ENCODE data around the gene APOBEC2.

Gene APOBEC2

GRCh38 chr6:41075651-41076626 lies 22.9 kb downstream of the APOBEC2 start:
- no peak overlapping the region for H2BK5ac ChIP-seq (ENCODE audit: low read depth, low read length, poor library complexity, severe bottlenecking)
- H3K23ac ChIP-seq (ENCODE audit: low read length in 2 of 2): no peak overlapping the region
- H4K91ac ChIP-seq (ENCODE audit: low read length): no peak overlapping the region
- H3K4ac ChIP-seq (ENCODE audit: low read depth in 1 of 2, low read length in 2 of 2): no peak overlapping the region
- no peak overlapping the region for H3K4me2 ChIP-seq (ENCODE audit: low read length, poor library complexity, severe bottlenecking)
- H3K79me1 ChIP-seq (replicated peaks; ENCODE audit: low read length, poor library complexity, severe bottlenecking): peaks cover 12% of the 10 kb centered on the region
- no peaks in the 10 kb centered on the region for H3K27me3 ChIP-seq (ENCODE audit: control insufficient read depth in 1 of 2, insufficient read depth in 1 of 2, low read length in 2 of 2)
- H3K18ac ChIP-seq (ENCODE audit: low read depth in 1 of 2, low read length in 2 of 2): no peak overlapping the region
- no peaks in the 10 kb centered on the region for H3K4me1 ChIP-seq (ENCODE audit: control insufficient read depth, insufficient read depth, low read depth, low read length)
- H3K27ac ChIP-seq (ENCODE audit: low read length, poor library complexity, severe bottlenecking): no peak overlapping the region
- H4K8ac ChIP-seq (ENCODE audit: low read length): no peak overlapping the region
- H2AFZ ChIP-seq (ENCODE audit: low read depth, low read length): no peak overlapping the region
- no peak overlapping the region for H2AK5ac ChIP-seq (ENCODE audit: low read length, severe bottlenecking)
- H3K4me3 ChIP-seq (ENCODE audit: insufficient read depth in 1 of 2, low read depth in 1 of 2, low read length in 2 of 2): no peak overlapping the region
- no peak overlapping the region for H3K14ac ChIP-seq (ENCODE audit: low read length in 2 of 2)
- DNase-seq: no peak
- H3K9me3 ChIP-seq (ENCODE audit: control insufficient read depth, low read length): no peaks in the 10 kb centered on the region
- no peak overlapping the region for H2BK15ac ChIP-seq (ENCODE audit: low read depth, poor library complexity, severe bottlenecking)
- H3K36me3 ChIP-seq (ENCODE audit: control insufficient read depth in 1 of 2, insufficient read depth in 2 of 2, low read depth in 1 of 2, low read length in 2 of 2): peaks cover 8 to 24% of the 10 kb centered on the region in 2 experiments
- 100% methylated on average over 4 of the region's 4 CpGs for WGBS
- peak overlapping the region; percentile 96 for H3K9ac ChIP-seq (ENCODE audit: low read length)
- no peak overlapping the region for H2BK12ac ChIP-seq (ENCODE audit: low read length in 2 of 2)
- H2BK120ac ChIP-seq (ENCODE audit: low read depth, low read length): no peak overlapping the region

- H3K36me3 ChIP-seq (ENCODE audit: control insufficient read depth in 1 of 2, insufficient read depth in 2 of 2, low read depth in 1 of 2, low read length in 2 of 2): peaks cover 8 to 37% of the 10 kb centered on the region in 2 experiments
- 90% methylated on average over 2 of the region's 2 CpGs for WGBS
- no peak overlapping the region for H3K4me2 ChIP-seq (ENCODE audit: low read length, poor library complexity, severe bottlenecking)
- no peak overlapping the region for H2AK5ac ChIP-seq (ENCODE audit: low read length, severe bottlenecking)
- H2BK120ac ChIP-seq (ENCODE audit: low read depth, low read length): no peak overlapping the region
- H3K18ac ChIP-seq (ENCODE audit: low read depth in 1 of 2, low read length in 2 of 2): no peak overlapping the region
- H3K4me1 ChIP-seq (ENCODE audit: control insufficient read depth, insufficient read depth, low read depth, low read length): no peaks in the 10 kb centered on the region
- H2BK15ac ChIP-seq (ENCODE audit: low read depth, poor library complexity, severe bottlenecking): no peak overlapping the region
- no peak overlapping the region for H3K23ac ChIP-seq (ENCODE audit: low read length in 2 of 2)
- H4K91ac ChIP-seq (ENCODE audit: low read length): no peak overlapping the region
- no peak overlapping the region for H3K27ac ChIP-seq (ENCODE audit: low read length, poor library complexity, severe bottlenecking)
- no peak overlapping the region for H2AFZ ChIP-seq (ENCODE audit: low read depth, low read length)
- H3K9me3 ChIP-seq (ENCODE audit: control insufficient read depth, low read length): no peaks in the 10 kb centered on the region
- H3K79me1 ChIP-seq (replicated peaks; ENCODE audit: low read length, poor library complexity, severe bottlenecking): peaks cover 12% of the 10 kb centered on the region
- H3K14ac ChIP-seq (ENCODE audit: low read length in 2 of 2): no peak overlapping the region
- H3K4me3 ChIP-seq (ENCODE audit: insufficient read depth in 1 of 2, low read depth in 1 of 2, low read length in 2 of 2): no peak overlapping the region
- H3K27me3 ChIP-seq (ENCODE audit: control insufficient read depth in 1 of 2, insufficient read depth in 1 of 2, low read length in 2 of 2): no peaks in the 10 kb centered on the region
- H2BK5ac ChIP-seq (ENCODE audit: low read depth, low read length, poor library complexity, severe bottlenecking): no peak overlapping the region
- H2BK12ac ChIP-seq (ENCODE audit: low read length in 2 of 2): no peak overlapping the region
- no peak overlapping the region for H3K9ac ChIP-seq (ENCODE audit: low read length)
- no peak for DNase-seq
- no peak overlapping the region for H4K8ac ChIP-seq (ENCODE audit: low read length)
- H3K4ac ChIP-seq (ENCODE audit: low read depth in 1 of 2, low read length in 2 of 2): no peak overlapping the region
Measured at GRCh38 chr6:41077536-41077935, 24.5 kb downstream of the APOBEC2 start.

GRCh38 chr6:41078101-41078500 lies 25.1 kb downstream of the APOBEC2 start:
- DNase-seq: no peak
- H3K79me1 ChIP-seq (replicated peaks; ENCODE audit: low read length, poor library complexity, severe bottlenecking): peaks cover 12% of the 10 kb centered on the region
- no peaks in the 10 kb centered on the region for H3K27me3 ChIP-seq (ENCODE audit: control insufficient read depth in 1 of 2, insufficient read depth in 1 of 2, low read length in 2 of 2)
- no peaks in the 10 kb centered on the region for H3K9me3 ChIP-seq (ENCODE audit: control insufficient read depth, low read length)
- no peak overlapping the region for H3K9ac ChIP-seq (ENCODE audit: low read length)
- no peak overlapping the region for H3K14ac ChIP-seq (ENCODE audit: low read length in 2 of 2)
- peaks cover 8 to 43% of the 10 kb centered on the region in 2 experiments for H3K36me3 ChIP-seq (ENCODE audit: control insufficient read depth in 1 of 2, insufficient read depth in 2 of 2, low read depth in 1 of 2, low read length in 2 of 2)
- H3K18ac ChIP-seq (ENCODE audit: low read depth in 1 of 2, low read length in 2 of 2): no peak overlapping the region
- no CpG with 5 or more reads among the region's 3 CpGs for WGBS
- no peak overlapping the region for H2BK5ac ChIP-seq (ENCODE audit: low read depth, low read length, poor library complexity, severe bottlenecking)
- no peak overlapping the region for H4K8ac ChIP-seq (ENCODE audit: low read length)
- H2BK15ac ChIP-seq (ENCODE audit: low read depth, poor library complexity, severe bottlenecking): no peak overlapping the region
- no peak overlapping the region for H3K4me3 ChIP-seq (ENCODE audit: insufficient read depth in 1 of 2, low read depth in 1 of 2, low read length in 2 of 2)
- H3K4me1 ChIP-seq (ENCODE audit: control insufficient read depth, insufficient read depth, low read depth, low read length): no peaks in the 10 kb centered on the region
- no peak overlapping the region for H3K23ac ChIP-seq (ENCODE audit: low read length in 2 of 2)
- no peak overlapping the region for H3K4ac ChIP-seq (ENCODE audit: low read depth in 1 of 2, low read length in 2 of 2)
- H2AFZ ChIP-seq (ENCODE audit: low read depth, low read length): no peak overlapping the region
- no peak overlapping the region for H2BK12ac ChIP-seq (ENCODE audit: low read length in 2 of 2)
- H3K27ac ChIP-seq (ENCODE audit: low read length, poor library complexity, severe bottlenecking): no peak overlapping the region
- H2AK5ac ChIP-seq (ENCODE audit: low read length, severe bottlenecking): no peak overlapping the region
- no peak overlapping the region for H4K91ac ChIP-seq (ENCODE audit: low read length)
- no peak overlapping the region for H2BK120ac ChIP-seq (ENCODE audit: low read depth, low read length)
- H3K4me2 ChIP-seq (ENCODE audit: low read length, poor library complexity, severe bottlenecking): no peak overlapping the region

- Histone ChIP-seq H3K79me1 (replicated peaks; ENCODE audit: low read length, poor library complexity, severe bottlenecking) (peaks cover 16% of the 10 kb centered on the region), H3K4ac (ENCODE audit: low read depth in 1 of 2, low read length in 2 of 2) (no peak overlapping the region), H2AK5ac (ENCODE audit: low read length, severe bottlenecking) (no peak overlapping the region), H3K27ac (ENCODE audit: low read length, poor library complexity, severe bottlenecking) (no peak overlapping the region), H2BK12ac (ENCODE audit: low read length in 2 of 2) (peak overlapping the region in 1 of 2 experiments; percentile 6), H3K27me3 (ENCODE audit: control insufficient read depth in 1 of 2, insufficient read depth in 1 of 2, low read length in 2 of 2) (no peaks in the 10 kb centered on the region), H3K18ac (ENCODE audit: low read depth in 1 of 2, low read length in 2 of 2) (no peak overlapping the region), H2BK5ac (ENCODE audit: low read depth, low read length, poor library complexity, severe bottlenecking) (no peak overlapping the region), H3K36me3 (ENCODE audit: control insufficient read depth in 1 of 2, insufficient read depth in 2 of 2, low read depth in 1 of 2, low read length in 2 of 2) (peaks cover 11 to 53% of the 10 kb centered on the region in 2 experiments), H2AFZ (ENCODE audit: low read depth, low read length) (no peak overlapping the region), H4K91ac (ENCODE audit: low read length) (no peak overlapping the region), H2BK15ac (ENCODE audit: low read depth, poor library complexity, severe bottlenecking) (no peak overlapping the region), H3K9me3 (ENCODE audit: control insufficient read depth, low read length) (no peaks in the 10 kb centered on the region), H2BK120ac (ENCODE audit: low read depth, low read length) (no peak overlapping the region), H3K4me2 (ENCODE audit: low read length, poor library complexity, severe bottlenecking) (no peak overlapping the region), H3K4me3 (ENCODE audit: insufficient read depth in 1 of 2, low read depth in 1 of 2, low read length in 2 of 2) (no peak overlapping the region), H3K14ac (ENCODE audit: low read length in 2 of 2) (no peak overlapping the region), H3K4me1 (ENCODE audit: control insufficient read depth, insufficient read depth, low read depth, low read length) (no peaks in the 10 kb centered on the region), H3K9ac (ENCODE audit: low read length) (no peak overlapping the region), H3K23ac (ENCODE audit: low read length in 2 of 2) (no peak overlapping the region), H4K8ac (ENCODE audit: low read length) (no peak overlapping the region)
- DNase-seq: no peak
- WGBS: 100% methylated on average over 1 of the region's 1 CpG
Measured at GRCh38 chr6:41079080-41079479, 26.1 kb downstream of the APOBEC2 start.
